HG03066 (cell line): Measurements from ENCODE around the gene MUS81.

Source experiments
- ATAC-seq: cut with Tn5 transposase; IDR thresholded peaks from one replicate; pipeline ENCODE4 v1.9.1; 2021; ENCODE audit warnings: low read depth; ENCODE audit not compliant: unreplicated experiment

Gene MUS81

DNA sequence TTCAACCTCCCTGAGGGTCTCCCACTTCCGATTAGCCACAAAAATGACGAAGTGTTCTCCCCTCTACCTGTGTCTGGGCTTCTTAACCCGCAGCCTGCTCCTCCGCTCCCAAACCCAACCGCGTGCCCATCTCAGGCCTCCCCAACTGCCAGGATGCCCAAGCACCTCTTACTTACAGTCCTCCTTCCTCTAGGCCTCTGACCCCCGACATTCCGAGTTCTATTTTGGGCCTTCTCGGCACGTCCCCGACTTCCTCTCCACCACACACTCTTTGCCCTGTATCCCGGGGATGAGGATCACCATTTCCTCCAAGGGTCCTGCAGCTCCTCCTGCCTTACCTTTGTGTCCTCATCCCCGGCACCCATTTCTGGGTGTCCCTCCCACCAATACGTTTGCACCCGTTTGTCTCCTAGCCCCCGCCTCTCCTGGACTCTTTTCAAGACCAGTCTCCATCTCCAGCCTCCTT lies 388 bp upstream of the MUS81 start:
- ATAC-seq: no peak

DNA sequence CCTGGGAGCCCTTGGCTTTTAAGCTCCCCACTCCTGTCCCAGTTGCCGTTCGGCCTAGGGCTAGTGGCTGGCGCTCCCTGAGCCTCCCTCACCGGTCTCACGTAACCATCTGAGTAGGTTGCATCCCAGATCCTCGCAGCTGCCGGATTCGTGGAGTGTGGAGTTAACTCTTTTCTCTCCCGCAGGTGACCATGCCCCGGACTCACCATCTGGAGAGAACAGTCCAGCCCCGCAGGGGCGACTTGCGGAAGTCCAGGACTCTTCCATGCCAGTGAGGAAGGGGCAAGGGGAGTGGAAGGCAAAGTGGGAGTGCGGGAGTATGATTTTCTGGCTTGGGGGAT lies 902 bp downstream of the MUS81 start:
- no peak for ATAC-seq

- ATAC-seq: no peak
Measured at GRCh38 chr11:65861533-65862183, 1.4 kb downstream of the MUS81 start.

- ATAC-seq: no peak
Measured at GRCh38 chr11:65862191-65862735, 2.0 kb downstream of the MUS81 start.

- no peak for ATAC-seq
Measured at GRCh38 chr11:65862941-65863888, 3.0 kb downstream of the MUS81 start.

DNA sequence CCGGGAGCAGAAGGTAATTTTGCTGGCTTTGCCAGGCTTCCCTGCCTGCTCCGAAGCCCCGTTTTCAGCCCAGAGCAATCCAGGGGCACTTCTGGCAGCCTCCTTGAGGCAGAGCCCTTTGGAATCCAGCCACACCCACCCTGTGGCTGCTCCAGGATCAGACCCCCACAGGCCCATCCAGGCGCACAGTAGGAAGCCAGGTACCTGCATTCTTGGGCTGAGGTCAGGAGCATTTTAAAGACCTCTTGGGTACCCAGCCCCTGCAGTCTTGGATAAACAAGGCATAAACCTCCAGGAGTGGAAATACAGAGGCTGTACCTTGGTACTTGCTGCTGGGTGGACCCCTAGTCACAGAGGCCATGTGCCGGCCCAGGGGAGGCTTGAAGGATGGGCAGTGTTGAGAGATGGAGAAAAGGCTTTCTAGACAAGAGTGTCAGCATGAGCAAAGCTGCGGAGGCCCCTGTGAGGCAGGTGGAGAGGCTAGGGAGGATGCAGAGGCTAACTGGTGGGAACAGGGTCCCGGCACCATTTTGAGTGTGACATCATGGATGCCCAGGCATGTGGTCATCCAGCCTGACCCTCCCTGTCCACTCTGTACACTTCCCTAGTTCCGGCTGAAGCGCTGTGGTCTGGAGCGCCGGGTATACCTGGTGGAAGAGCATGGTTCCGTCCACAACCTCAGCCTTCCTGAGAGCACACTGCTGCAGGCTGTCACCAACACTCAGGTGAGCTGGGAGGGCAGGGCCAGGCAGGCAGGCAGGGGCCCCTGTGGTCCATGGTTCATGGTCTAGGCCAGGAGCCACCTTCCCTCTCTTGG lies 3.9 kb downstream of the MUS81 start:
- no peak for ATAC-seq

DNA sequence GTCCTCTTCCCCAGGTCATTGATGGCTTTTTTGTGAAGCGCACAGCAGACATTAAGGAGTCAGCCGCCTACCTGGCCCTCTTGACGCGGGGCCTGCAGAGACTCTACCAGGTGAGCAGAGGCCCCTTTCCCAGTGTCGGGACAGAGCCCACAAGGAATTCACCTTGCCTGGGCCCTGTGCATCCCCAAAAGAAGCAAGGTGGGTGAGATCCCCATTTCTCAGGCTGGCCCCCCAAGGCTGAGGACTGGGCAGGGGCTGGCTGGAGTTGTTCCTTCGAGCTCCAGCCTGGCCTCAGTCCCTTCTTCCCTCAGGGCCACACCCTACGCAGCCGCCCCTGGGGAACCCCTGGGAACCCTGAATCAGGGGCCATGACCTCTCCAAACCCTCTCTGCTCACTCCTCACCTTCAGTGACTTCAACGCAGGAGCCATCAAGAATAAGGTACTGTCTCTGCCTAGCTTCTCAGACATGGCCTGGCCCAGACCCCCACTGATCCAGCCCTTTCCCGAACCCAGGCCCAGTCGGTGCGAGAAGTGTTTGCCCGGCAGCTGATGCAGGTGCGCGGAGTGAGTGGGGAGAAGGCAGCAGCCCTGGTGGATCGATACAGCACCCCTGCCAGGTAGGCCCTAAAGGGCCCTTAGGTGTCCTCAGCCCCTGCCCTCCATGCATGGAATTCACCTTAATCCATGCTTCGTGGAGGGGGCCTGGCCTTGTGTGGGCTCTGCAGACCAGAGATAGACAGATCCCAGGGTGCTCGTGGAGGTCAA lies 4.7 kb downstream of the MUS81 start:
- ATAC-seq: no peak

- ATAC-seq: no peak
Measured at GRCh38 chr11:65865550-65866172, 5.4 kb downstream of the MUS81 start.

- no peak for ATAC-seq
Measured at GRCh38 chr11:65866509-65867283, 6.5 kb downstream of the MUS81 start.

GRCh38 chr11:65867284-65868071 lies 7.2 kb downstream of the MUS81 start:
- no peak for ATAC-seq

- ATAC-seq: no peak
Measured at GRCh38 chr11:65868076-65868667, 7.9 kb downstream of the MUS81 start.

DNA sequence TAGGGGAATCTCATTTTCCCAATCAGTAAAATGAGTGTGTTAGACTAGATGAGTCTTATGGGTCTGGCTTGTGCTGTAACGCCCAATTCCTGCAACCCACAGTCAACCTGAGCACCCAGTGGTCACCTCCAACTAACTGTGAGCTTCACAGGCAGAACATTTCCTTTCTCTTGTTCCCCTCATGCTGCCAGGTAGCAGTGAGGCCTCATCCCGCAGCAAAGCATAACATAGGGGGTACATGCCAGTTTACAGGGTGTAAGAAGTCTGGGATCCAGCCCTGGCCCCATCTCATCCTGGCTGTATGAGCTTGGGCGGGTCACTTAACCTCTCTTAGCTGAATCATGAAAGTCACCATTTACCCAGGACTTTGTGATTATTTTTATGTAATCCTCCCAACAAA lies 8.7 kb downstream of the MUS81 start:
- ATAC-seq: no peak

DNA sequence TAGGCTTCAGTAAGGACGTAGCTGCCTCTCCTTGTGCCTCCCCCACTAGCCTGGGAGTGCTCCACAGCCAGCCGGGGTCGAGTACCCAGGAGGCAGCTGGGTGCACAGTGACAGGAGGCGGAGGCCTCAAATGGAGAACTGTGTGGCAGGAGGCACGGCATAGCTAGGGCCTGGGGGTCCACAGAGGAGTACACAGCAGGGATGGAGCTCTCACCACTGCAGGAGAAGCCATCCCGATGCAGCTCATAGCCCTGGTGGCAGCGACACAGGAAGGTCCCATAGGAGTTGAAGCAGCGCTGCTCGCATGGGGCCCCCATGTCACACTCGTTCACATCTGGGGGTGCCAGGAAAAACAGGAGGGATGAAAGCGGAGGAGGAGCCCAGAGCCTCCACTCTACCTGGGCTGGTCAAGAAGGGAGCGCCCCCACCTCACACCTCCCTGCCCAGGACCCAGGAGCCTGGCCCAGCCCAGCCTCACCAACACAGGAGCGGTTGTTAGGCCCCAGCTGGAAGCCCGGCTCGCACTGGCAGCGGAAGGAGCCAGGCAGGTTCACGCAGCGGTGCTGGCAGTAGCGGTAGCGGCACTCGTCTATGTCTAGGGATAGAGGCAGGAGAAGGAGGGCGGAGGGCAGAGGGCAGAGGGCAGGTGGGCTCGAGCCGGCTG lies 9.5 kb downstream of the MUS81 start:
- ATAC-seq: no peak

GRCh38 chr11:65870307-65870658 lies 10.1 kb downstream of the MUS81 start:
- ATAC-seq: no peak

GRCh38 chr11:65870706-65871681 lies 10.8 kb downstream of the MUS81 start:
- ATAC-seq: no peak
